Measurements from ENCODE around the gene PUM2.

- no peak for TF ChIP-seq CTCF (IDR thresholded peaks at IDR 0.05)
- no peak for TF ChIP-seq POLR2A (IDR thresholded peaks at IDR 0.05)
These were observed 2.1 kb downstream of the PUM2 start for GRCh38 chr2:20348542-20348941.

Measured in vagina (tissue), 2 donors.